ENCODE measurements around the gene NINJ1. TPM values are rescaled to one million over a fixed set of nuclear protein-coding genes. Genes with fewer than 3 reads are reported as not detected.

Gene NINJ1
- total RNA-seq, 1 donor from 2014 or later = 11.0 TPM

GRCh38 chr9:93167838-93168237 is 33.8 kb upstream of the NINJ1 start:
- intact Hi-C loops (cut with micrococcal nuclease) = loop anchor here (10.0 kb wide), 1 partner anchor 257 kb away; no protein-coding TSS in a partner anchor
- Mint-ChIP-seq H3K4me1 (no peaks in the 10 kb centered on the region), H3K27me3 (peaks cover 2% of the 10 kb centered on the region), H3K9me3 (no peaks in the 10 kb centered on the region), H3K36me3 (ENCODE audit: low read depth) (no peaks in the 10 kb centered on the region), H3K27ac (no peak overlapping the region), H3K4me3 (no peak overlapping the region)
- CTCF ChIA-PET = no interaction called here
- ATAC-seq (ENCODE audit: low read depth) (no peak), DNase-seq (no peak)
- TF ChIP-seq CTCF (IDR thresholded peaks at IDR 0.05) = no peak
- POLR2A ChIA-PET = no interaction called here

GRCh38 chr9:93167185-93167584 is 33.1 kb upstream of the NINJ1 start:
- Mint-ChIP-seq H3K4me1 (no peaks in the 10 kb centered on the region), H3K27me3 (no peaks in the 10 kb centered on the region), H3K36me3 (ENCODE audit: low read depth) (no peaks in the 10 kb centered on the region), H3K27ac (no peak overlapping the region), H3K4me3 (no peak overlapping the region), H3K9me3 (no peaks in the 10 kb centered on the region)
- POLR2A ChIA-PET = no interaction called here
- CTCF ChIA-PET = no interaction called here
- TF ChIP-seq CTCF (IDR thresholded peaks at IDR 0.05) = no peak
- ATAC-seq (ENCODE audit: low read depth) = no peak
- DNase-seq = no peak
- intact Hi-C loops (cut with micrococcal nuclease) = loop anchor here (10.0 kb wide), 1 partner anchor 258 kb away; no protein-coding TSS in a partner anchor

- no peak for ATAC-seq (ENCODE audit: low read depth)
- DNase-seq = no peak
- intact Hi-C loops (cut with micrococcal nuclease) = loop anchor here (10.0 kb wide), 1 partner anchor 258 kb away; no protein-coding TSS in a partner anchor
- H3K4me3 Mint-ChIP-seq = no peak overlapping the region
- H3K36me3 Mint-ChIP-seq (ENCODE audit: low read depth) = no peaks in the 10 kb centered on the region
- ChIA-PET CTCF (no interaction called here), POLR2A (no interaction called here)
- no peaks in the 10 kb centered on the region for H3K4me1 Mint-ChIP-seq
- H3K9me3 Mint-ChIP-seq = no peaks in the 10 kb centered on the region
- H3K27ac Mint-ChIP-seq = no peak overlapping the region
- TF ChIP-seq CTCF (IDR thresholded peaks at IDR 0.05) = no peak
- no peaks in the 10 kb centered on the region for H3K27me3 Mint-ChIP-seq
These were observed 32.6 kb upstream of the NINJ1 start for GRCh38 chr9:93166699-93167098.

- no peak overlapping the region for H3K4me3 Mint-ChIP-seq
- H3K9me3 Mint-ChIP-seq = no peaks in the 10 kb centered on the region
- TF ChIP-seq CTCF (IDR thresholded peaks at IDR 0.05) = no peak
- H3K4me1 Mint-ChIP-seq = peaks cover 7% of the 10 kb centered on the region
- no peak for DNase-seq
- no peak overlapping the region for H3K27ac Mint-ChIP-seq
- ChIA-PET POLR2A (no interaction called here), CTCF (no interaction called here)
- ATAC-seq (ENCODE audit: low read depth) = no peak
- H3K27me3 Mint-ChIP-seq = no peaks in the 10 kb centered on the region
- intact Hi-C loops (cut with micrococcal nuclease) = loop anchor here (10.0 kb wide), 1 partner anchor 261 kb away; no protein-coding TSS in a partner anchor
- H3K36me3 Mint-ChIP-seq (ENCODE audit: low read depth) = no peaks in the 10 kb centered on the region
These were observed 30.0 kb upstream of the NINJ1 start for GRCh38 chr9:93164085-93164484.

- Mint-ChIP-seq H3K9me3 (no peaks in the 10 kb centered on the region), H3K4me3 (no peak overlapping the region), H3K36me3 (ENCODE audit: low read depth) (no peaks in the 10 kb centered on the region), H3K4me1 (peaks cover 7% of the 10 kb centered on the region), H3K27me3 (no peaks in the 10 kb centered on the region), H3K27ac (no peak overlapping the region)
- CTCF ChIA-PET = interaction anchor here (2.5 kb wide), 1 partner anchor 141 kb away, joined by 13 read pairs; no protein-coding TSS in a partner anchor
- DNase-seq (no peak), ATAC-seq (ENCODE audit: low read depth) (no peak)
- TF ChIP-seq CTCF (IDR thresholded peaks at IDR 0.05) = no peak
- POLR2A ChIA-PET = no interaction called here
- intact Hi-C loops (cut with micrococcal nuclease) = loop anchor here (2.0 to 10.0 kb wide), 2 partner anchors 205 to 263 kb away; no protein-coding TSS in a partner anchor
These were observed 27.9 kb upstream of the NINJ1 start for GRCh38 chr9:93161786-93162562.
